ENCODE results near the gene TIGD7.

Gene TIGD7

DNA sequence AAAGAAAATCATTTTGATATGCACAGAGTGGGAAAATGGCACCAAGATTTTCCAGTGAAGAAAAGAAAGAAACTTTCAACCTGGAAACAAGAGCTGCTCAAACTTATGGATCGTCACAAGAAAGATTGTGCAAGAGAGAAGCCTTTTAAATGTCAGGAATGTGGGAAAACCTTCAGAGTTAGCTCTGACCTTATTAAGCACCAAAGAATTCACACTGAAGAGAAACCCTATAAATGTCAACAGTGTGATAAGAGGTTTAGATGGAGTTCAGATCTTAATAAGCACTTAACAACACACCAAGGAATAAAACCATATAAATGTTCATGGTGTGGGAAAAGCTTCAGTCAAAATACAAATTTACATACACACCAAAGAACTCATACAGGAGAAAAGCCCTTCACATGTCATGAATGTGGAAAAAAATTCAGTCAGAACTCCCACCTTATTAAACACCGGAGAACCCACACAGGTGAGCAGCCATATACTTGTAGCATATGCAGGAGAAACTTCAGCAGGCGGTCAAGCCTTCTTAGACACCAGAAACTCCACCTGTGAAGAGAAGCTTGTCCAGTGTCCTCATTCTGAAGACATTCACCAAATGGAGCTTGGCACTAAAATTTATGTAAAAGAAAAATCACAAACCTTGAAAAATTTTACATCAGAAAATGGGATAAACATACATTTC lies 12.2 kb upstream of the TIGD7 start:
- no peaks in the 10 kb centered on the region for H3K79me2 ChIP-seq (ENCODE audit: insufficient read depth, low read length)
- no peak overlapping the region for H3K9ac ChIP-seq (ENCODE audit: low read length)
- H3K4me3 ChIP-seq (ENCODE audit: insufficient read depth, low read length, poor library complexity, severe bottlenecking): no peak overlapping the region
- no peak overlapping the region for H3K27ac ChIP-seq (ENCODE audit: low read depth, low read length)
- H2AFZ ChIP-seq (ENCODE audit: low read depth, low read length, severe bottlenecking): no peak overlapping the region
- no peak overlapping the region for H3K4me2 ChIP-seq (ENCODE audit: low read depth, low read length, poor library complexity, severe bottlenecking)
- H3K36me3 ChIP-seq (ENCODE audit: low read length): peaks cover 32% of the 10 kb centered on the region
- no peaks in the 10 kb centered on the region for H3F3A ChIP-seq (ENCODE audit: insufficient read depth)
- TF ChIP-seq, protein P1, sequence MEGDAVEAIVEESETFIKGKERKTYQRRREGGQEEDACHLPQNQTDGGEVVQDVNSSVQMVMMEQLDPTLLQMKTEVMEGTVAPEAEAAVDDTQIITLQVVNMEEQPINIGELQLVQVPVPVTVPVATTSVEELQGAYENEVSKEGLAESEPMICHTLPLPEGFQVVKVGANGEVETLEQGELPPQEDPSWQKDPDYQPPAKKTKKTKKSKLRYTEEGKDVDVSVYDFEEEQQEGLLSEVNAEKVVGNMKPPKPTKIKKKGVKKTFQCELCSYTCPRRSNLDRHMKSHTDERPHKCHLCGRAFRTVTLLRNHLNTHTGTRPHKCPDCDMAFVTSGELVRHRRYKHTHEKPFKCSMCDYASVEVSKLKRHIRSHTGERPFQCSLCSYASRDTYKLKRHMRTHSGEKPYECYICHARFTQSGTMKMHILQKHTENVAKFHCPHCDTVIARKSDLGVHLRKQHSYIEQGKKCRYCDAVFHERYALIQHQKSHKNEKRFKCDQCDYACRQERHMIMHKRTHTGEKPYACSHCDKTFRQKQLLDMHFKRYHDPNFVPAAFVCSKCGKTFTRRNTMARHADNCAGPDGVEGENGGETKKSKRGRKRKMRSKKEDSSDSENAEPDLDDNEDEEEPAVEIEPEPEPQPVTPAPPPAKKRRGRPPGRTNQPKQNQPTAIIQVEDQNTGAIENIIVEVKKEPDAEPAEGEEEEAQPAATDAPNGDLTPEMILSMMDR (IDR thresholded peaks at IDR 0.05; ENCODE audit: insufficient read depth, low read length, poor library complexity, severe bottlenecking): no peak
- no peak for TF ChIP-seq EZH2phosphoT487 (conservative IDR thresholded peaks at IDR 0.05; ENCODE audit: low read length)
- H3K9me2 ChIP-seq (replicated peaks; ENCODE audit: insufficient read depth, low read length): no peaks in the 10 kb centered on the region
- H3K9me3 ChIP-seq (ENCODE audit: insufficient read depth, low read length): peaks cover 33% of the 10 kb centered on the region; the same call in 1 of the 2 replicates
- no peaks in the 10 kb centered on the region for H3K27me3 ChIP-seq (ENCODE audit: low read length)
- H4K20me1 ChIP-seq (ENCODE audit: low read depth, low read length): no peaks in the 10 kb centered on the region

DNA sequence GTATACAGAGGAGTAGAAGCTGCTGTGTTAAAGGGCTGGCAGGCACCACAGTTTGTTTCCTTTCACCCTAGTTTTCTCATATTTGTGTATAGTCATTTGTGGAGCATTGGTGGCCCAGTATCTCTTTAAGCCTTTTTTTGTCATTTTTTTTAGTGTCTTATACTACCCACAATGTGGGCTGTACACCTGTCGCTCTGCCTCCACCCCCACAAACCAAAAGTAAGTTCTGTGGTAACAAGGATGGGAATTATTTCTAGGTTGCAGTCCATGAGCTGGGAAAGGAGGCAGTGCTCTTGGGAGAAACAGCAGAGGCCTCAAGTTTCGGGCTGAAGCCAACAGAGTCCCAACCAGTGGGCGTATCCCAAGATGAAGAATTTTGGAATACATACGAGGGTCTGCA lies 6.3 kb upstream of the TIGD7 start:
- H3K9me2 ChIP-seq (replicated peaks; ENCODE audit: insufficient read depth, low read length): no peaks in the 10 kb centered on the region
- peaks cover 12% of the 10 kb centered on the region for H3K36me3 ChIP-seq (ENCODE audit: low read length)
- peaks cover 10% of the 10 kb centered on the region; the same call in 1 of the 2 replicates for H3K9me3 ChIP-seq (ENCODE audit: insufficient read depth, low read length)
- H3K9ac ChIP-seq (ENCODE audit: low read length): no peak overlapping the region
- no peak overlapping the region for H3K4me3 ChIP-seq (ENCODE audit: insufficient read depth, low read length, poor library complexity, severe bottlenecking)
- no peak overlapping the region for H3K4me2 ChIP-seq (ENCODE audit: low read depth, low read length, poor library complexity, severe bottlenecking)
- no peaks in the 10 kb centered on the region for H3K79me2 ChIP-seq (ENCODE audit: insufficient read depth, low read length)
- no peak overlapping the region for H3K27ac ChIP-seq (ENCODE audit: low read depth, low read length)
- no peaks in the 10 kb centered on the region for H3F3A ChIP-seq (ENCODE audit: insufficient read depth)
- TF ChIP-seq EZH2phosphoT487 (conservative IDR thresholded peaks at IDR 0.05; ENCODE audit: low read length): no peak
- TF ChIP-seq, protein P1 (IDR thresholded peaks at IDR 0.05; ENCODE audit: insufficient read depth, low read length, poor library complexity, severe bottlenecking): no peak
- no peak overlapping the region for H2AFZ ChIP-seq (ENCODE audit: low read depth, low read length, severe bottlenecking)
- no peaks in the 10 kb centered on the region for H3K27me3 ChIP-seq (ENCODE audit: low read length)
- H4K20me1 ChIP-seq (ENCODE audit: low read depth, low read length): no peaks in the 10 kb centered on the region

DNA sequence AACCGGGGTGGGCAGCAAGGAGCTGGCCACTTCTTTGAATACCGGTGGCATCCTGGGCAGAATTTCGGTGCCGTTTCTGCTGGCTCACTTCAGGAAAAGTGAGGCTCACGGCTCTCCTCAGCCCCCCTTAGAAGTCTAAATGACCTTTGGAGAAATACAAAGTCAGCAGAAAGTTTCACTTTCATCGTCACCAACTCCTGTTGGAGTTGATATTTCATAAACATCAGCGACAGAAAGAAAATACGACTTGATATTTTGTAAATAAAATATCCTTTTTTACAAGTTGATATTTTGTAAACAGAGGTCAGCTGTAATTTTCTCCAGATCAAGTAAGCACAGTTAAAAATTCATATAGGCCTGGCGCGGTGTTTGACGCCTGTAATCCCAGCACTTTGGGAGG lies 848 bp upstream of the TIGD7 start:
- H3K4me2 ChIP-seq (ENCODE audit: low read depth, low read length, poor library complexity, severe bottlenecking): peak overlapping the region; percentile 55
- H3K4me3 ChIP-seq (ENCODE audit: insufficient read depth, low read length, poor library complexity, severe bottlenecking): peak overlapping the region; percentile 51
- H4K20me1 ChIP-seq (ENCODE audit: low read depth, low read length): no peaks in the 10 kb centered on the region
- H3K27ac ChIP-seq (ENCODE audit: low read depth, low read length): peak overlapping the region; percentile 48
- H3K79me2 ChIP-seq (ENCODE audit: insufficient read depth, low read length): no peaks in the 10 kb centered on the region
- H2AFZ ChIP-seq (ENCODE audit: low read depth, low read length, severe bottlenecking): peak overlapping the region; percentile 61
- H3K36me3 ChIP-seq (ENCODE audit: low read length): no peaks in the 10 kb centered on the region
- H3F3A ChIP-seq (ENCODE audit: insufficient read depth): no peaks in the 10 kb centered on the region
- no peaks in the 10 kb centered on the region for H3K27me3 ChIP-seq (ENCODE audit: low read length)
- H3K9me3 ChIP-seq (ENCODE audit: insufficient read depth, low read length): no peaks in the 10 kb centered on the region
- TF ChIP-seq, protein P1 (IDR thresholded peaks at IDR 0.05; ENCODE audit: insufficient read depth, low read length, poor library complexity, severe bottlenecking): no peak
- TF ChIP-seq EZH2phosphoT487 (conservative IDR thresholded peaks at IDR 0.05; ENCODE audit: low read length): no peak
- H3K9ac ChIP-seq (ENCODE audit: low read length): peak overlapping the region; percentile 47
- no peaks in the 10 kb centered on the region for H3K9me2 ChIP-seq (replicated peaks; ENCODE audit: insufficient read depth, low read length)
